Osteocyte (in vitro differentiated cells): ENCODE data around the gene ANAPC7. TPM values are rescaled to one million over a fixed set of nuclear protein-coding genes. Genes with fewer than 3 reads are reported as not detected.

Source experiments
- DNase-seq: peaks from one replicate; pipeline ENCODE4 v3.0.0; 2021; ENCODE audit warnings: mixed read lengths; ENCODE audit not compliant: unreplicated experiment; ENCODE audit errors: extremely low spot score
- H3K27ac Mint-ChIP-seq: one replicate; pipeline ENCODE4 v1.8.0; 2021; ENCODE audit warnings: mild to moderate bottlenecking, mixed read lengths; ENCODE audit not compliant: unreplicated experiment
- H3K27me3 Mint-ChIP-seq: one replicate; pipeline ENCODE4 v1.8.0; 2021; ENCODE audit warnings: mixed read lengths; ENCODE audit not compliant: unreplicated experiment
- H3K36me3 Mint-ChIP-seq: one replicate; pipeline ENCODE4 v1.8.0; 2021; ENCODE audit warnings: mixed read lengths; ENCODE audit not compliant: unreplicated experiment
- H3K4me1 Mint-ChIP-seq: one replicate; pipeline ENCODE4 v1.8.0; 2021; ENCODE audit warnings: mixed read lengths; ENCODE audit not compliant: unreplicated experiment
- H3K4me3 Mint-ChIP-seq: one replicate; pipeline ENCODE4 v1.8.0; 2021; ENCODE audit warnings: mild to moderate bottlenecking, moderate library complexity, mixed read lengths; ENCODE audit not compliant: unreplicated experiment
- H3K9me3 Mint-ChIP-seq: one replicate; pipeline ENCODE4 v1.8.0; 2021; ENCODE audit warnings: mixed read lengths; ENCODE audit not compliant: unreplicated experiment
- total RNA-seq: library from RNA; stranded (reverse); gene quantifications from 2 replicates; pipeline ENCODE4 v1.2.1, GENCODE V29; 2021
- TF ChIP-seq, protein P1 (sequence below): fragments of 200-600 bp; sonication (generic); IDR thresholded peaks from 2 replicates; pipeline ENCODE4 v1.5.0; 2021; ENCODE audit warnings: antibody characterized with exemption, mild to moderate bottlenecking, moderate library complexity

Gene ANAPC7
- total RNA-seq, 1 donor from 2014 or later: 48.8 TPM

GRCh38 chr12:110351119-110351518, 52.4 kb downstream of the ANAPC7 start:
- H3K9me3 Mint-ChIP-seq: no peaks in the 10 kb centered on the region
- peaks cover 38% of the 10 kb centered on the region for H3K36me3 Mint-ChIP-seq
- DNase-seq: no peak

DNA sequence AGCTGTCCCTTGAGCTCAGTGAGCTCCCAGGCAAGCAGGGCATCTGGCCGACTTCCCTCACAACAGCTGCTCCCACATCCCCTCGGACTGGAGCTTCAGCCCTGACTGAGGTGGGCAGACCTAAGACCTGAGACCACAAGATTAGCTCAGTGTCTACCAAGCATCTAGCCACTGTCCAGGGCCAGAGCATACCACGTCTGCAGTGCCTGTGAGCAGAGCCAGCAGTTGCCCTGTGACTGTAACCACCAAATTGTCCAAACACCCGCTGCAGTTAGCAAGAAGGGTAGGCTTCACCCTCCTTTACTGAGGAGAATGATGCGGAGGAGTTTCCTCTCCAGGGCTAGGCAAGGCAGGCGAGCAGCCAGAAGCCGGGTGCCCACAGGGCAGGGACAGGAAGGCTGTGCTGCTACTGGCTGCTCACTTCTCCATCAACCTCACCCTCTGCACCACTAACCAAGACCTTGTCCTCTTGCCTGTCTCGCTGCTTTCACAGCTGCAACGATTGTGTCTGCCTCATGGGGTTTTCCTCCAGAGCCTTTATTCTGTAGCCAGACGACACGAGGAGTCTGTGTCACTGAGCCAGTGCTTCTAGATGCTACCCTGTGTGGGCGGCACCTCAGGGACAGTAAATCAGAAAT, 53.9 kb downstream of the ANAPC7 start:
- Mint-ChIP-seq H3K27ac (no peak overlapping the region), H3K9me3 (no peaks in the 10 kb centered on the region), H3K4me1 (peaks cover 3% of the 10 kb centered on the region), H3K27me3 (no peaks in the 10 kb centered on the region), H3K36me3 (peaks cover 49% of the 10 kb centered on the region), H3K4me3 (no peak overlapping the region)
- TF ChIP-seq, protein P1, sequence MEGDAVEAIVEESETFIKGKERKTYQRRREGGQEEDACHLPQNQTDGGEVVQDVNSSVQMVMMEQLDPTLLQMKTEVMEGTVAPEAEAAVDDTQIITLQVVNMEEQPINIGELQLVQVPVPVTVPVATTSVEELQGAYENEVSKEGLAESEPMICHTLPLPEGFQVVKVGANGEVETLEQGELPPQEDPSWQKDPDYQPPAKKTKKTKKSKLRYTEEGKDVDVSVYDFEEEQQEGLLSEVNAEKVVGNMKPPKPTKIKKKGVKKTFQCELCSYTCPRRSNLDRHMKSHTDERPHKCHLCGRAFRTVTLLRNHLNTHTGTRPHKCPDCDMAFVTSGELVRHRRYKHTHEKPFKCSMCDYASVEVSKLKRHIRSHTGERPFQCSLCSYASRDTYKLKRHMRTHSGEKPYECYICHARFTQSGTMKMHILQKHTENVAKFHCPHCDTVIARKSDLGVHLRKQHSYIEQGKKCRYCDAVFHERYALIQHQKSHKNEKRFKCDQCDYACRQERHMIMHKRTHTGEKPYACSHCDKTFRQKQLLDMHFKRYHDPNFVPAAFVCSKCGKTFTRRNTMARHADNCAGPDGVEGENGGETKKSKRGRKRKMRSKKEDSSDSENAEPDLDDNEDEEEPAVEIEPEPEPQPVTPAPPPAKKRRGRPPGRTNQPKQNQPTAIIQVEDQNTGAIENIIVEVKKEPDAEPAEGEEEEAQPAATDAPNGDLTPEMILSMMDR: no peak
- no peak for DNase-seq

More at GRCh38 chr12:110351119-110351518, 52.4 kb downstream of the ANAPC7 start:
- H3K27me3 Mint-ChIP-seq: no peaks in the 10 kb centered on the region
- no peak overlapping the region for H3K4me3 Mint-ChIP-seq
- no peak overlapping the region for H3K27ac Mint-ChIP-seq
- TF ChIP-seq, protein P1: no peak
- peaks cover 3% of the 10 kb centered on the region for H3K4me1 Mint-ChIP-seq

GRCh38 chr12:110349096-110349495, 54.4 kb downstream of the ANAPC7 start:
- Mint-ChIP-seq H3K9me3 (no peaks in the 10 kb centered on the region), H3K36me3 (peaks cover 51% of the 10 kb centered on the region), H3K4me3 (no peak overlapping the region), H3K27ac (no peak overlapping the region), H3K27me3 (no peaks in the 10 kb centered on the region), H3K4me1 (peaks cover 3% of the 10 kb centered on the region)
- TF ChIP-seq, protein P1: no peak
- no peak for DNase-seq

DNA sequence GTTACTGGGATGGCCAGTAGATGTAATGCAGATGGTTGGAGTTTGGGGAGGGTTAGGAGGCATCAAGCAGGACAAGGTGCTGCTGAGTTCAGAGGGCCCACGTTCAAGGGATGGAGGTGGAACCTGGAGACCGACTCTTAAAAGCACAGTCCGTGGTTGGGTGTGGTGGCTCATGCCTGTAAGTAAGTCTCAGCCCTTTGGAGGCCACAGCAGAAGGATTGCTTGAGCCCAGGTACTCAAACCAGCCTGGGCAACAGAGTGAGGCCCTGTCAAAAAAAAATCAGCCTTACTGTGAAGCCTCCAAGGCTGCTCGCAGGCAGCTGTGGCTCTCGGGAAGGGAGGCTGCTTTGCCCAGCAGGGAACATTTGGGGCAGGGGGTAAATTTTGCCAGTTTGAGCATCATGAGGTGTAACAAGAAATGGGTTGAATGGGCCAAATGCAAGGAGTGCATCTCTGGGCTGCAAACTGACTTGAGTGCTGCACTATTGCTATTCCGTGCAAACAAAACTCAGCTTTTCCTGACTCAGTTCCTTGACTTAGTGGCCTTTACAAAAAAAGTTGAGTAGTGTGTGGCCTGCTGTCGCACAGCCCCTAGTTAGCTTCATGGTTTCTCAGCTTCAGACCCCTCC, 55.0 kb downstream of the ANAPC7 start:
- no peaks in the 10 kb centered on the region for H3K9me3 Mint-ChIP-seq
- TF ChIP-seq, protein P1: no peak
- DNase-seq: no peak
- H3K4me3 Mint-ChIP-seq: no peak overlapping the region
- H3K27ac Mint-ChIP-seq: no peak overlapping the region
- H3K27me3 Mint-ChIP-seq: no peaks in the 10 kb centered on the region
- H3K36me3 Mint-ChIP-seq: peaks cover 56% of the 10 kb centered on the region
- H3K4me1 Mint-ChIP-seq: peaks cover 3% of the 10 kb centered on the region

GRCh38 chr12:110347767-110348166, 55.7 kb downstream of the ANAPC7 start:
- Mint-ChIP-seq H3K4me3 (no peak overlapping the region), H3K9me3 (no peaks in the 10 kb centered on the region), H3K27me3 (no peaks in the 10 kb centered on the region), H3K27ac (no peak overlapping the region), H3K4me1 (peaks cover 3% of the 10 kb centered on the region), H3K36me3 (peaks cover 62% of the 10 kb centered on the region)
- TF ChIP-seq, protein P1: no peak
- no peak for DNase-seq
